H9 (cell line): ENCODE results near the gene MAP1B. TPM values are rescaled to one million over a fixed set of nuclear protein-coding genes. Genes with fewer than 3 reads are reported as not detected.
A peak's percentile ranks its signal among the peaks of the same experiment; 100 is the strongest.

Experiments
- DNase-seq: peaks from one replicate; pipeline ENCODE4 v3.0.0-alpha.2; 2017
- H2AFZ ChIP-seq: one replicate; pipeline ENCODE4 v1.6.1; 2013; ENCODE audit warnings: mild to moderate bottlenecking, low read length, control low read depth, moderate library complexity
- H2AK5ac ChIP-seq: 2 replicates; pipeline ENCODE4 v1.6.1; 2013; ENCODE audit warnings: low read length, control low read depth, mixed read lengths; ENCODE audit not compliant: insufficient read length
- H2BK120ac ChIP-seq: one replicate; pipeline ENCODE4 v1.6.1; 2013; ENCODE audit warnings: low read depth, mild to moderate bottlenecking, low read length, control low read depth, inconsistent platforms; ENCODE audit not compliant: poor library complexity, severe bottlenecking
- H2BK12ac ChIP-seq: 2 replicates; pipeline ENCODE4 v1.6.1; 2013; ENCODE audit warnings: low read length, control low read depth, mixed read lengths, low read depth; ENCODE audit not compliant: insufficient read length
- H2BK15ac ChIP-seq: 2 replicates; pipeline ENCODE4 v1.6.1; 2013; ENCODE audit warnings: low read depth, low read length, control low read depth
- H2BK20ac ChIP-seq: one replicate; pipeline ENCODE4 v1.6.1; 2013; ENCODE audit warnings: low read depth, mild to moderate bottlenecking, low read length, control low read depth, inconsistent platforms; ENCODE audit not compliant: poor library complexity, severe bottlenecking
- H2BK5ac ChIP-seq: 2 replicates; pipeline ENCODE4 v1.6.1; 2013; ENCODE audit warnings: low read length, control low read depth, mixed read lengths; ENCODE audit not compliant: insufficient read length
- H3K14ac ChIP-seq: 2 replicates; pipeline ENCODE4 v1.6.1; 2013; ENCODE audit warnings: low read length, control low read depth; ENCODE audit not compliant: insufficient read depth
- H3K18ac ChIP-seq: 2 replicates; pipeline ENCODE4 v1.6.1; 2013; ENCODE audit warnings: low read depth, mild to moderate bottlenecking, mixed read lengths, low read length, control low read depth; ENCODE audit not compliant: insufficient read length
- H3K23ac ChIP-seq: 2 replicates; pipeline ENCODE4 v1.6.1; 2013; ENCODE audit warnings: low read length, control low read depth, mixed read lengths, low read depth; ENCODE audit not compliant: insufficient read length
- H3K23me2 ChIP-seq: 2 replicates; pipeline ENCODE4 v1.6.1; 2013; ENCODE audit warnings: low read depth, mild to moderate bottlenecking, mixed read lengths, low read length, control low read depth; ENCODE audit not compliant: insufficient read length, poor library complexity, severe bottlenecking
- H3K27ac ChIP-seq: 2 replicates; pipeline ENCODE4 v1.5.1; 2013; ENCODE audit warnings: low read length, control low read depth, mixed read lengths, low read depth; ENCODE audit not compliant: insufficient read length
- H3K27me3 ChIP-seq: 2 replicates; pipeline ENCODE4 v1.6.1; 2013; ENCODE audit warnings: low read length, control low read depth, inconsistent platforms; ENCODE audit not compliant: insufficient read depth
- H3K4ac ChIP-seq: 2 replicates; pipeline ENCODE4 v1.6.1; 2013; ENCODE audit warnings: low read depth, mild to moderate bottlenecking, control low read depth, inconsistent platforms, low read length, moderate library complexity
- H3K4me1 ChIP-seq: 2 replicates; pipeline ENCODE4 v1.6.1; 2013; ENCODE audit warnings: low read length, control low read depth, inconsistent platforms; ENCODE audit not compliant: insufficient read depth
- H3K4me2 ChIP-seq: 2 replicates; pipeline ENCODE4 v1.6.1; 2013; ENCODE audit warnings: low read length, control low read depth, mixed read lengths; ENCODE audit not compliant: insufficient read length, insufficient read depth
- H3K56ac ChIP-seq: 2 replicates; pipeline ENCODE4 v1.6.1; 2013; ENCODE audit warnings: low read depth, mild to moderate bottlenecking, mixed read lengths, low read length, control low read depth; ENCODE audit not compliant: insufficient read length
- H3K79me1 ChIP-seq: 2 replicates; pipeline ENCODE4 v1.6.1; 2013; ENCODE audit warnings: low read depth, mild to moderate bottlenecking, moderate library complexity, low read length, control low read depth, inconsistent platforms; ENCODE audit not compliant: insufficient read depth, poor library complexity, severe bottlenecking
- H3K79me2 ChIP-seq: 2 replicates; pipeline ENCODE4 v1.6.1; 2013; ENCODE audit warnings: low read length, control low read depth, inconsistent platforms; ENCODE audit not compliant: insufficient read depth
- H3K9ac ChIP-seq: 2 replicates; pipeline ENCODE4 v1.6.1; 2013; ENCODE audit warnings: low read length, control low read depth, mixed read lengths; ENCODE audit not compliant: insufficient read length; ENCODE audit errors: extremely low read depth
- H3K9me3 ChIP-seq: one replicate; pipeline ENCODE4 v1.6.1; 2013; ENCODE audit warnings: low read depth, low read length, inconsistent platforms; ENCODE audit not compliant: control insufficient read depth
- H3T11ph ChIP-seq: one replicate; pipeline ENCODE4 v1.6.1; 2013; ENCODE audit warnings: mild to moderate bottlenecking, low read length, control low read depth, inconsistent platforms
- H4K20me1 ChIP-seq: one replicate; pipeline ENCODE4 v1.6.1; 2013; ENCODE audit not compliant: control insufficient read depth, insufficient read length, insufficient read depth
- H4K5ac ChIP-seq: 2 replicates; pipeline ENCODE4 v1.6.1; 2013; ENCODE audit warnings: low read depth, mild to moderate bottlenecking, mixed read lengths, low read length, control low read depth; ENCODE audit not compliant: insufficient read length
- H4K8ac ChIP-seq: replicated peaks from 2 replicates; pipeline ENCODE4 v1.6.1; 2013; ENCODE audit warnings: low read length, control low read depth, mixed read lengths, low read depth; ENCODE audit not compliant: insufficient read length
- H4K91ac ChIP-seq: 2 replicates; pipeline ENCODE4 v1.6.1; 2013; ENCODE audit warnings: low read depth, mild to moderate bottlenecking, moderate library complexity, mixed read lengths, low read length, control low read depth; ENCODE audit not compliant: insufficient read length
- H3K27ac Mint-ChIP-seq, 3 experiments: 2 replicates in 2 of 3; 3 replicates in 1 of 3; pipeline ENCODE4 v1.8.0; 2020 to 2021; ENCODE audit warnings: mixed read lengths in 3 of 3, mild to moderate bottlenecking in 1 of 3, moderate library complexity in 1 of 3
- H3K27me3 Mint-ChIP-seq: 2 replicates; pipeline ENCODE4 v1.8.0; 2021; ENCODE audit warnings: low read depth, mild to moderate bottlenecking, moderate library complexity, mixed read lengths
- H3K36me3 Mint-ChIP-seq, 3 experiments: 2 replicates in 2 of 3; 3 replicates in 1 of 3; pipeline ENCODE4 v1.8.0; 2020 to 2021; ENCODE audit warnings: low read depth in 3 of 3, mixed read lengths in 3 of 3; ENCODE audit not compliant: insufficient read depth in 1 of 3
- H3K4me1 Mint-ChIP-seq, 2 experiments: 2 replicates each; pipeline ENCODE4 v1.8.0; 2020; ENCODE audit warnings: mixed read lengths in 2 of 2
- H3K4me3 Mint-ChIP-seq, 2 experiments: 2 replicates in 1 of 2; 3 replicates in 1 of 2; pipeline ENCODE4 v1.8.0; 2020 to 2021; ENCODE audit warnings: mild to moderate bottlenecking in 2 of 2, mixed read lengths in 2 of 2, moderate library complexity in 1 of 2
- H3K9me3 Mint-ChIP-seq, 2 experiments: 2 replicates in 1 of 2; 3 replicates in 1 of 2; pipeline ENCODE4 v1.8.0; 2020; ENCODE audit warnings: mild to moderate bottlenecking in 2 of 2, mixed read lengths in 2 of 2, moderate library complexity in 1 of 2
- total RNA-seq: library from RNA; stranded (reverse); gene quantifications from 2 replicates; pipeline ENCODE4 v1.2.1, GENCODE V29; 2021
- TF ChIP-seq, protein P1 (sequence below): fragments of 200-600 bp; sonication (generic); conservative IDR thresholded peaks from 3 replicates; pipeline ENCODE4 v1.8.0; 2021; ENCODE audit warnings: antibody characterized with exemption, mild to moderate bottlenecking

MAP1B gene
- total RNA-seq, 1 experiment from 2014 or later: 67.5 TPM

DNA sequence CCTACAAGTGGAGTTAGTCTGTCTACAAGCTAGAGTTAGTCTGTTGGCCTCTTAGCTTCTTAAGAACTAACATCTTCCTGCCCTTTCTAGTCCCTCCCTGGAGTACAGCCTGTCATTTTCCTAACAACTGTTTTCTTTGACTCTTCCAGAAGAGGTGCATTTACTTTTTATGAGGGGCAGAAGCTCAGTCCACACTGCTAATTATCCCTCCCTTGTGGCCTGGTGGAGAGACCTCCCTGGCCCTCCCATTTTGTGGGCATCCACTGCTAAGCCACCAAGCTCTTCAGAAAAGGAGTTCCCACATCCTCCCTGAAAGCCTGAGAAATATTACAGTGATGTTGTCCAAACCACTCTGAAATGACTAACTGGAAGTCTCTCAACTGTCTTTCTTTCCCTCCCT is 8.0 kb downstream of the MAP1B start:
- Mint-ChIP-seq H3K36me3 (peaks cover 35 to 59% (median 41%) of the 10 kb centered on the region in 3 experiments), H3K4me1 (peaks cover 16 to 23% of the 10 kb centered on the region in 2 experiments), H3K27ac (peak overlapping the region in 1 of 3 experiments; percentile 60; a peak in 4 of 7 replicates), H3K9me3 (no peaks in the 10 kb centered on the region), H3K4me3 (no peak overlapping the region), H3K27me3 (no peaks in the 10 kb centered on the region)
- H4K8ac ChIP-seq: no peak overlapping the region
- H4K5ac ChIP-seq: no peak overlapping the region
- TF ChIP-seq, protein P1, sequence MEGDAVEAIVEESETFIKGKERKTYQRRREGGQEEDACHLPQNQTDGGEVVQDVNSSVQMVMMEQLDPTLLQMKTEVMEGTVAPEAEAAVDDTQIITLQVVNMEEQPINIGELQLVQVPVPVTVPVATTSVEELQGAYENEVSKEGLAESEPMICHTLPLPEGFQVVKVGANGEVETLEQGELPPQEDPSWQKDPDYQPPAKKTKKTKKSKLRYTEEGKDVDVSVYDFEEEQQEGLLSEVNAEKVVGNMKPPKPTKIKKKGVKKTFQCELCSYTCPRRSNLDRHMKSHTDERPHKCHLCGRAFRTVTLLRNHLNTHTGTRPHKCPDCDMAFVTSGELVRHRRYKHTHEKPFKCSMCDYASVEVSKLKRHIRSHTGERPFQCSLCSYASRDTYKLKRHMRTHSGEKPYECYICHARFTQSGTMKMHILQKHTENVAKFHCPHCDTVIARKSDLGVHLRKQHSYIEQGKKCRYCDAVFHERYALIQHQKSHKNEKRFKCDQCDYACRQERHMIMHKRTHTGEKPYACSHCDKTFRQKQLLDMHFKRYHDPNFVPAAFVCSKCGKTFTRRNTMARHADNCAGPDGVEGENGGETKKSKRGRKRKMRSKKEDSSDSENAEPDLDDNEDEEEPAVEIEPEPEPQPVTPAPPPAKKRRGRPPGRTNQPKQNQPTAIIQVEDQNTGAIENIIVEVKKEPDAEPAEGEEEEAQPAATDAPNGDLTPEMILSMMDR: no peak
- H3K4ac ChIP-seq: no peak overlapping the region
- H3K18ac ChIP-seq: no peak overlapping the region
- peaks cover 12% of the 10 kb centered on the region for H3K79me2 ChIP-seq
- H2BK5ac ChIP-seq: no peak overlapping the region
- H3T11ph ChIP-seq: no peak overlapping the region
- DNase-seq: no peak
- H3K79me1 ChIP-seq: no peaks in the 10 kb centered on the region
- no peaks in the 10 kb centered on the region for H3K27me3 ChIP-seq
- no peak overlapping the region for H3K27ac ChIP-seq
- H3K23ac ChIP-seq: no peak overlapping the region
- no peak overlapping the region for H2BK120ac ChIP-seq
- no peak overlapping the region for H4K91ac ChIP-seq
- H3K23me2 ChIP-seq: no peaks in the 10 kb centered on the region
- H3K9ac ChIP-seq: no peak overlapping the region
- no peaks in the 10 kb centered on the region for H4K20me1 ChIP-seq
- no peak overlapping the region for H3K56ac ChIP-seq
- no peak overlapping the region for H2AFZ ChIP-seq
- H3K14ac ChIP-seq: no peak overlapping the region
- peaks cover 2% of the 10 kb centered on the region; the same call in 1 of the 2 replicates for H3K4me1 ChIP-seq
- no peak overlapping the region for H2BK12ac ChIP-seq
- no peak overlapping the region for H2BK15ac ChIP-seq
- no peak overlapping the region for H2BK20ac ChIP-seq
- no peak overlapping the region for H3K4me2 ChIP-seq
- no peaks in the 10 kb centered on the region for H3K9me3 ChIP-seq
- no peak overlapping the region for H2AK5ac ChIP-seq
